OCI-LY7 (cell line): ENCODE data around the gene MYL6.

Source experiments
- EZH2phosphoT487 ChIP-seq: fragments of 200-600 bp; sonication (generic); IDR thresholded peaks from 2 replicates; pipeline ENCODE4 v1.6.1; 2018; ENCODE audit warnings: low read depth, borderline replicate concordance, mild to moderate bottlenecking, mixed run types, antibody characterized with exemption, low read length, moderate library complexity, mixed read lengths
- TF ChIP-seq, protein P1 (sequence below): fragments of 200-600 bp; sonication (generic); conservative IDR thresholded peaks from 2 replicates; pipeline ENCODE4 v1.5.1; 2014; ENCODE audit warnings: mild to moderate bottlenecking, antibody characterized with exemption, low read length, moderate library complexity, mixed read lengths

DNA sequence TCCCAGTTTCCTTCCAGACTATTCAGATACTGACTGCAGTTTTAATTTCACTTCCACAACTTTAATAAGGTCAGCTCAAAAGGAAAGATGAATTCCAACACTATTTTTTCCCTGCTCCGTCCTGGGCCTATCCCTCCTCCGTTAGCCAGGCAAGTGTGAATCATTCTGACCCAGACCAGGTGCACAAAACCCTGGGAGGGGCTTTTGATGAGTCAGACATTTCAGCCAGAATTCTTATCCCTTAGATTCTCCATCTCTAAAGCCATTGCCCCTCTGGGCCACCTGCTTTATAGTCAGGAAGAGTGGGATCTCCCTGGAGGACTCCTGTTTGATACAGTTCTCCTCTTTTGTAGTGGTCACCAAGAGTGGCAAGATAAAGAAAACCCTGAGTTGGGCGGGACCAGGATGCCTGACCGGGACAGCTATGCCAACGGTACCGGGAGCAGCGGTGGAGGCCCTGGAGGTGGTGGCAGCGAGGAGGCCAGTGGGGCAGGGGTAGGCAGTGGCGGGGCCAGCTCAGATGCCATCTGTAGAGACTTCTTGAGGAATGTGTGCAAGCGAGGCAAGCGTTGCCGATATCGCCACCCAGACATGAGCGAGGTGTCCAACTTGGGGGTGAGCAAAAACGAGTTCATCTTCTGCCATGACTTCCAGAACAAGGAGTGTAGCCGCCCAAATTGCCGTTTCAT, 37.9 kb upstream of the MYL6 start:
- no peak for TF ChIP-seq EZH2phosphoT487
- TF ChIP-seq, protein P1, sequence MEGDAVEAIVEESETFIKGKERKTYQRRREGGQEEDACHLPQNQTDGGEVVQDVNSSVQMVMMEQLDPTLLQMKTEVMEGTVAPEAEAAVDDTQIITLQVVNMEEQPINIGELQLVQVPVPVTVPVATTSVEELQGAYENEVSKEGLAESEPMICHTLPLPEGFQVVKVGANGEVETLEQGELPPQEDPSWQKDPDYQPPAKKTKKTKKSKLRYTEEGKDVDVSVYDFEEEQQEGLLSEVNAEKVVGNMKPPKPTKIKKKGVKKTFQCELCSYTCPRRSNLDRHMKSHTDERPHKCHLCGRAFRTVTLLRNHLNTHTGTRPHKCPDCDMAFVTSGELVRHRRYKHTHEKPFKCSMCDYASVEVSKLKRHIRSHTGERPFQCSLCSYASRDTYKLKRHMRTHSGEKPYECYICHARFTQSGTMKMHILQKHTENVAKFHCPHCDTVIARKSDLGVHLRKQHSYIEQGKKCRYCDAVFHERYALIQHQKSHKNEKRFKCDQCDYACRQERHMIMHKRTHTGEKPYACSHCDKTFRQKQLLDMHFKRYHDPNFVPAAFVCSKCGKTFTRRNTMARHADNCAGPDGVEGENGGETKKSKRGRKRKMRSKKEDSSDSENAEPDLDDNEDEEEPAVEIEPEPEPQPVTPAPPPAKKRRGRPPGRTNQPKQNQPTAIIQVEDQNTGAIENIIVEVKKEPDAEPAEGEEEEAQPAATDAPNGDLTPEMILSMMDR = no peak
